Gastroesophageal sphincter (tissue), 4 donors: ENCODE data around the gene GUCA2A. TPM values are rescaled to one million over a fixed set of nuclear protein-coding genes. Genes with fewer than 3 reads are reported as not detected.

Experiments
- ATAC-seq: fragments of 150-250 bp; one replicate; pipeline ENCODE4 v1.9.1; 2016; ENCODE audit warnings: mild to moderate bottlenecking, moderate library complexity
- H3K27ac ChIP-seq, 4 donors: fragments of 200-600 bp; sonication (generic) in 3 of 4; 1 replicate in 3 of 4; 2 replicates in 1 of 4; pipeline ENCODE4 v1.5.1; 2016 to 2019
- H3K27me3 ChIP-seq: fragments of 200-600 bp; sonication (generic); one replicate; pipeline ENCODE4 v1.5.1; 2019
- H3K36me3 ChIP-seq, 2 donors: fragments of 200-600 bp; sonication (generic); one replicate each; pipeline ENCODE4 v1.5.1; 2019; ENCODE audit warnings: control low read depth in 1 of 2
- H3K4me1 ChIP-seq, 3 donors: fragments of 200-600 bp; sonication (generic); 1 replicate in 2 of 3; 2 replicates in 1 of 3; pipeline ENCODE4 v1.5.1; 2016 to 2019; ENCODE audit warnings: control low read depth in 2 of 3
- H3K4me3 ChIP-seq, 2 donors: fragments of 200-600 bp; sonication (generic); one replicate each; pipeline ENCODE4 v1.5.1; 2019; ENCODE audit warnings: mild to moderate bottlenecking in 1 of 2, moderate library complexity in 1 of 2
- H3K9me3 ChIP-seq, 3 donors: fragments of 200-600 bp; sonication (generic); one replicate each; pipeline ENCODE4 v1.5.1; 2017 to 2019; ENCODE audit warnings: control low read depth in 2 of 3
- EP300 ChIP-seq: sonication (generic); formaldehyde crosslinking; IDR thresholded peaks from one replicate; pipeline ENCODE4 v1.6.1; 2017; ENCODE audit warnings: antibody characterized with exemption, mild to moderate bottlenecking
- POLR2A ChIP-seq, 2 donors: fragments of 450-650 bp; IDR thresholded peaks; one replicate each; pipeline ENCODE4 v1.6.1; 2017; ENCODE audit warnings: antibody characterized with exemption in 2 of 2, mild to moderate bottlenecking in 2 of 2, moderate library complexity in 1 of 2
- POLR2AphosphoS5 ChIP-seq: sonication (generic); formaldehyde crosslinking; IDR thresholded peaks from one replicate; pipeline ENCODE4 v1.6.1; 2017; ENCODE audit warnings: antibody characterized with exemption
- WGBS, 2 donors: methylation state at CpG; one replicate each; pipeline ENCODE4 v1.1.5; 2018; ENCODE audit warnings: low coverage in 1 of 2; 5-methylcytosine and 5-hydroxymethylcytosine counted together
- total RNA-seq, 4 donors: library from RNA; depleted of rRNA; stranded (reverse); fragments of >200 nt; gene quantifications; one replicate each; pipeline ENCODE4 v1.1.0, GENCODE V29; 2016
- TF ChIP-seq, protein P1 (sequence below), 4 experiments: fragments of 200-600 bp in 2 of 4; fragments of 450-650 bp in 2 of 4; sonication (generic) in 1 of 4; IDR thresholded peaks; one replicate each; pipeline ENCODE4 v1.5.1; 2017 to 2019; ENCODE audit warnings: antibody characterized with exemption in 4 of 4, mild to moderate bottlenecking in 2 of 4, moderate library complexity in 2 of 4

GUCA2A gene
- total RNA-seq, 4 donors from 2014 or later: not detected

DNA sequence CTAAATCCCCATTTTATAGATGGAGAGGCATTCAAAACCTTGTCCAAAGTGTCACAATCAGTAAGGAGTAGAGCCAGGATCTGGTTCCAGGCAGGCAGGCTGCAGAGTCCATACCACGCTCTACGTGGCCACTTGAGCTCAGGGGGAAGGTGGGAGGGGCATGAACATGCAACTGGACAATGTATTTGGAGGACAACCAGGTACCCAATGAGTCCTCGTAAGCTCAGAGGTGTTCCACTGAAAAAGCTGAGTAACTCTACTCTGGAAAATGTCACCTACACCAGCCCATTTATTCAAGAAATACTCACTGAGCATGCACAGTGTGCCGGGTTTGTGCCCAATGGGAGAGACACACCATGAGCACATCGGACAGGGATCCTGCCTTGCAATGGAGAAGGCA lies 22.6 kb downstream of the GUCA2A start:
- Histone ChIP-seq H3K4me1 (no peaks in the 10 kb centered on the region), H3K36me3 (no peaks in the 10 kb centered on the region), H3K27ac (no peak overlapping the region), H3K27me3 (peaks cover 82% of the 10 kb centered on the region), H3K4me3 (no peak overlapping the region), H3K9me3 (no peaks in the 10 kb centered on the region)
- 60 to 67% methylated on average over 1 to 3 of the region's 5 CpGs for WGBS, 2 donors
- ATAC-seq: no peak
- TF ChIP-seq POLR2A (IDR thresholded peaks at IDR 0.05): no peak
- no peak for TF ChIP-seq POLR2AphosphoS5
- TF ChIP-seq, protein P1, sequence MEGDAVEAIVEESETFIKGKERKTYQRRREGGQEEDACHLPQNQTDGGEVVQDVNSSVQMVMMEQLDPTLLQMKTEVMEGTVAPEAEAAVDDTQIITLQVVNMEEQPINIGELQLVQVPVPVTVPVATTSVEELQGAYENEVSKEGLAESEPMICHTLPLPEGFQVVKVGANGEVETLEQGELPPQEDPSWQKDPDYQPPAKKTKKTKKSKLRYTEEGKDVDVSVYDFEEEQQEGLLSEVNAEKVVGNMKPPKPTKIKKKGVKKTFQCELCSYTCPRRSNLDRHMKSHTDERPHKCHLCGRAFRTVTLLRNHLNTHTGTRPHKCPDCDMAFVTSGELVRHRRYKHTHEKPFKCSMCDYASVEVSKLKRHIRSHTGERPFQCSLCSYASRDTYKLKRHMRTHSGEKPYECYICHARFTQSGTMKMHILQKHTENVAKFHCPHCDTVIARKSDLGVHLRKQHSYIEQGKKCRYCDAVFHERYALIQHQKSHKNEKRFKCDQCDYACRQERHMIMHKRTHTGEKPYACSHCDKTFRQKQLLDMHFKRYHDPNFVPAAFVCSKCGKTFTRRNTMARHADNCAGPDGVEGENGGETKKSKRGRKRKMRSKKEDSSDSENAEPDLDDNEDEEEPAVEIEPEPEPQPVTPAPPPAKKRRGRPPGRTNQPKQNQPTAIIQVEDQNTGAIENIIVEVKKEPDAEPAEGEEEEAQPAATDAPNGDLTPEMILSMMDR (IDR thresholded peaks at IDR 0.05): no peak
- TF ChIP-seq EP300: no peak

DNA sequence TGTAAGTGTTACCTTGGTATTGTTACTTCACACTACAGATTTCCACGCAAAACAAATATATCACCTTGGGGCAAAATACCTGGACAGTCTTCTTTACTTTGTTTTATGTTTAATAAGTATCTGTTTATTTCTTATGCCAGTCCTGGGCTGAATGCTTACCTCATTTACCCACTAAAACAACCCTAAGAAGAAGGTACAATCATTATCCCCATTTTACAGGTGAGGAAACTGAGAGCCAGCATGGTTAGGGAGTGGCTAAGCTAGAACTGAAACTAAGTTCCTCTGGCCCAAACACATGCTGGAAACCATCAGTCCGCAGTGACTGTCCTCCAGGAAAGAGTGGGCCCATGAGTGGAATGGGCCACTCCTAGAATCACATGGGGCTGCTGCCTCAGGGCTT lies 24.4 kb downstream of the GUCA2A start:
- Histone ChIP-seq H3K9me3 (no peaks in the 10 kb centered on the region), H3K4me3 (no peak overlapping the region), H3K36me3 (no peaks in the 10 kb centered on the region), H3K27me3 (peaks cover 64% of the 10 kb centered on the region), H3K4me1 (no peaks in the 10 kb centered on the region), H3K27ac (no peak overlapping the region)
- no peak for ATAC-seq
- 100% methylated on average over 1 of the region's 2 CpGs for WGBS, 2 donors
- TF ChIP-seq, protein P1 (IDR thresholded peaks at IDR 0.05): no peak
- TF ChIP-seq EP300 (no peak), POLR2AphosphoS5 (no peak), POLR2A (IDR thresholded peaks at IDR 0.05) (no peak)

GRCh38 chr1:42139444-42139843 lies 25.1 kb downstream of the GUCA2A start:
- no peak overlapping the region for H3K4me3 ChIP-seq
- TF ChIP-seq POLR2AphosphoS5 (no peak), POLR2A (IDR thresholded peaks at IDR 0.05) (no peak), EP300 (no peak)
- TF ChIP-seq, protein P1 (IDR thresholded peaks at IDR 0.05): no peak
- no peak overlapping the region for H3K27ac ChIP-seq
- H3K36me3 ChIP-seq: no peaks in the 10 kb centered on the region
- WGBS, 2 donors: 77 to 85% methylated on average over 3 of the region's 3 CpGs
- peaks cover 60% of the 10 kb centered on the region for H3K27me3 ChIP-seq
- no peak for ATAC-seq
- H3K4me1 ChIP-seq: no peaks in the 10 kb centered on the region
- no peaks in the 10 kb centered on the region for H3K9me3 ChIP-seq

DNA sequence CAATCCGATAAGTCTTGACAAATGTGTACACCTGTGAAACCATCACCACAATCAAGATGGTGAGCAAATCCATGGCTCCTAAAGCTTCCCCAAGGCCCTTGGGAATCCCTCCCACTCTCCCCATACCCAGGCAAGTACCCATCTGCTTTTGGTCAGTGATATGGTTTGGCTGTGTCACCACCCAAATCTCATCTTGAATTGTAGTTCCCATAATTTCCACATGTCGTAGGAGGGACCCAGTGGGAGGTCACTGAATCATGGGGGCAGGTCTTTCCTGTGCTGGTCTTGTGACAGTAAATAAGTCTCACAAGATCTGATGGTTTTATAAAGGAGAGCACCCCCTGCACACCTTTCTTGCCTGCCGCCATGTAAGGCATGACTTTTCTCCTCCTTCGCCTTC lies 26.0 kb downstream of the GUCA2A start:
- Histone ChIP-seq H3K4me1 (no peaks in the 10 kb centered on the region), H3K27ac (no peak overlapping the region), H3K4me3 (no peak overlapping the region), H3K9me3 (no peaks in the 10 kb centered on the region), H3K27me3 (peaks cover 52% of the 10 kb centered on the region), H3K36me3 (no peaks in the 10 kb centered on the region)
- no peak for TF ChIP-seq EP300
- no peak for TF ChIP-seq POLR2AphosphoS5
- TF ChIP-seq, protein P1 (IDR thresholded peaks at IDR 0.05): no peak
- no peak for TF ChIP-seq POLR2A (IDR thresholded peaks at IDR 0.05)
- WGBS, 2 donors: 75 to 80% methylated on average over 1 to 4 of the region's 4 CpGs
- ATAC-seq: no peak

DNA sequence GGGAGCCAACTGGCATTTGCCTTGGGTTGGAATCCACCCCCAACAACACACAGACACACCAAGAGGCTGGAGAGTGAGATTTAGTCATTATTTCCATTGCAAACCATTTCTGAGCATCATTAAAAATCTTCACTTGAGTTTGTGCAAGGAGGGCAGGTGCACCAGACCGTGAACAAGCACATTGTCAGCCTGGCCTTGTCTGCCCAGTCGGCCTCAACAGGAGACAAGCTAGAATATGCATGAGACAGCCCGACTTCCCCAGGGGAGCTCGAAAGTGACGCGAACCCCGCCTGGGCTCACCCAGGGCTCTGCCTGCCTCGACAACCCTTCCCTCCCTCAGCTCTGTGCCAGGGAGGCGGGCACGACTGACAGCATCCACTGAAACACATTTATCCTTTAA lies 26.8 kb downstream of the GUCA2A start:
- Histone ChIP-seq H3K27me3 (peaks cover 44% of the 10 kb centered on the region), H3K9me3 (no peaks in the 10 kb centered on the region), H3K4me3 (no peak overlapping the region), H3K27ac (no peak overlapping the region), H3K4me1 (no peaks in the 10 kb centered on the region), H3K36me3 (no peaks in the 10 kb centered on the region)
- no peak for TF ChIP-seq POLR2AphosphoS5
- TF ChIP-seq EP300: no peak
- TF ChIP-seq POLR2A (IDR thresholded peaks at IDR 0.05): no peak
- TF ChIP-seq, protein P1 (IDR thresholded peaks at IDR 0.05): no peak
- no CpG with 5 or more reads among the region's 10 CpGs for WGBS, 2 donors
- no peak for ATAC-seq
